Breast epithelium (tissue), 4 donors: Measurements from ENCODE around the gene DRAXIN. TPM values are rescaled to one million over a fixed set of nuclear protein-coding genes. Genes with fewer than 3 reads are reported as not detected.

Experiments
- DNase-seq, 2 donors: peaks; one replicate each; pipeline ENCODE4 v3.0.0-alpha.2; 2019; ENCODE audit warnings: low spot score in 2 of 2
- H3K27ac ChIP-seq, 2 donors: fragments of 200-600 bp; sonication (generic) in 1 of 2; one replicate each; pipeline ENCODE4 v1.5.1; 2016 to 2019; ENCODE audit warnings: mild to moderate bottlenecking in 1 of 2
- H3K27me3 ChIP-seq, 2 donors: fragments of 200-600 bp; sonication (generic) in 1 of 2; one replicate each; pipeline versions ENCODE4 v1.5.1 to v1.6.0; 2017 to 2019; ENCODE audit warnings: control low read depth in 1 of 2, mild to moderate bottlenecking in 1 of 2
- H3K36me3 ChIP-seq: fragments of 200-600 bp; one replicate; pipeline ENCODE4 v1.5.1; 2019
- H3K4me1 ChIP-seq, 2 donors: fragments of 200-600 bp; sonication (generic); one replicate each; pipeline ENCODE4 v1.5.1; 2016 to 2019; ENCODE audit warnings: control low read depth in 1 of 2
- H3K4me3 ChIP-seq, 3 donors: fragments of 200-600 bp; sonication (generic); 1 replicate in 2 of 3; 2 replicates in 1 of 3; pipeline ENCODE4 v1.5.1; 2016 to 2019; ENCODE audit warnings: mild to moderate bottlenecking in 3 of 3, moderate library complexity in 2 of 3
- H3K9me3 ChIP-seq, 2 donors: fragments of 200-600 bp; sonication (generic) in 1 of 2; one replicate each; pipeline ENCODE4 v1.5.1; 2016 to 2019; ENCODE audit warnings: control low read depth in 1 of 2
- POLR2A ChIP-seq: fragments of 450-650 bp; IDR thresholded peaks from one replicate; pipeline ENCODE4 v1.6.1; 2016; ENCODE audit warnings: antibody characterized with exemption, mild to moderate bottlenecking, moderate library complexity
- POLR2AphosphoS5 ChIP-seq, 3 donors: sonication (generic); formaldehyde crosslinking; IDR thresholded peaks; one replicate each; pipeline ENCODE4 v1.6.1; 2017; ENCODE audit warnings: antibody characterized with exemption in 3 of 3
- intact Hi-C: fragments of 100-400 bp; cut with DNase I; formaldehyde crosslinking; loops from one replicate; pipeline ENCODE4 v1.15.1; 2023; ENCODE audit warnings: low total_unique reads
- total RNA-seq, 3 donors: library from RNA; depleted of rRNA; stranded (reverse); fragments of >200 nt; gene quantifications; one replicate each; pipeline ENCODE4 v1.1.0, GENCODE V29; 2016
- TF ChIP-seq, protein P1 (sequence below), 3 donors: fragments of 450-650 bp; IDR thresholded peaks; one replicate each; pipeline ENCODE4 v1.5.1; 2016 to 2017; ENCODE audit warnings: antibody characterized with exemption in 3 of 3, mild to moderate bottlenecking in 3 of 3, moderate library complexity in 3 of 3

Gene DRAXIN
- total RNA-seq, 3 donors from 2014 or later, result under 0.01 to 0.15 (median under 0.01) TPM

DNA sequence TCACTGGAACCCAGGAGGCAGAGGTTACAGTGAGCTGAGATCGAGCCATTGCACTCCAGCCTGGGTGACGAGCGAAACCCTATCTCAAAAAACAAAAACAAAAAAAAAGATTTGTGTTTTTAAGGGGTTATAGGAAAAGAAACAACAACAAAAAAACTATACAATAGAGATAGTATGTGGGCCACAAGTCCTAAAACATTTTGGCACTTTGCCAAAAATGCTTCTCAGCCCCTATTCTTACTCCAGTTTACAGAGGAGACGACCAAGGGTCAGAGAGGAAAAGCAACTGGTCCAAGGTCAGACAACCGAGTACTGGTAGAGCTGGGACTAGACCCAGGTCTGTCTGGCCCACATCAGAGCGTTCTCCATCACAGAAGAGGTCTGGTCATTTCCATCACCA lies 33.9 kb upstream of the DRAXIN start:
- H3K4me1 ChIP-seq, result peaks cover 0 to 8% of the 10 kb centered on the region in 2 donors
- no peaks in the 10 kb centered on the region for H3K27me3 ChIP-seq
- H3K36me3 ChIP-seq, result no peaks in the 10 kb centered on the region
- intact Hi-C loops, result no loop called here
- H3K4me3 ChIP-seq, result no peak overlapping the region
- DNase-seq, result no peak
- TF ChIP-seq POLR2AphosphoS5 (IDR thresholded peaks at IDR 0.05) (no peak), POLR2A (no peak)
- TF ChIP-seq, protein P1, sequence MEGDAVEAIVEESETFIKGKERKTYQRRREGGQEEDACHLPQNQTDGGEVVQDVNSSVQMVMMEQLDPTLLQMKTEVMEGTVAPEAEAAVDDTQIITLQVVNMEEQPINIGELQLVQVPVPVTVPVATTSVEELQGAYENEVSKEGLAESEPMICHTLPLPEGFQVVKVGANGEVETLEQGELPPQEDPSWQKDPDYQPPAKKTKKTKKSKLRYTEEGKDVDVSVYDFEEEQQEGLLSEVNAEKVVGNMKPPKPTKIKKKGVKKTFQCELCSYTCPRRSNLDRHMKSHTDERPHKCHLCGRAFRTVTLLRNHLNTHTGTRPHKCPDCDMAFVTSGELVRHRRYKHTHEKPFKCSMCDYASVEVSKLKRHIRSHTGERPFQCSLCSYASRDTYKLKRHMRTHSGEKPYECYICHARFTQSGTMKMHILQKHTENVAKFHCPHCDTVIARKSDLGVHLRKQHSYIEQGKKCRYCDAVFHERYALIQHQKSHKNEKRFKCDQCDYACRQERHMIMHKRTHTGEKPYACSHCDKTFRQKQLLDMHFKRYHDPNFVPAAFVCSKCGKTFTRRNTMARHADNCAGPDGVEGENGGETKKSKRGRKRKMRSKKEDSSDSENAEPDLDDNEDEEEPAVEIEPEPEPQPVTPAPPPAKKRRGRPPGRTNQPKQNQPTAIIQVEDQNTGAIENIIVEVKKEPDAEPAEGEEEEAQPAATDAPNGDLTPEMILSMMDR (IDR thresholded peaks at IDR 0.05), result no peak
- no peak overlapping the region for H3K27ac ChIP-seq
- no peaks in the 10 kb centered on the region for H3K9me3 ChIP-seq

DNA sequence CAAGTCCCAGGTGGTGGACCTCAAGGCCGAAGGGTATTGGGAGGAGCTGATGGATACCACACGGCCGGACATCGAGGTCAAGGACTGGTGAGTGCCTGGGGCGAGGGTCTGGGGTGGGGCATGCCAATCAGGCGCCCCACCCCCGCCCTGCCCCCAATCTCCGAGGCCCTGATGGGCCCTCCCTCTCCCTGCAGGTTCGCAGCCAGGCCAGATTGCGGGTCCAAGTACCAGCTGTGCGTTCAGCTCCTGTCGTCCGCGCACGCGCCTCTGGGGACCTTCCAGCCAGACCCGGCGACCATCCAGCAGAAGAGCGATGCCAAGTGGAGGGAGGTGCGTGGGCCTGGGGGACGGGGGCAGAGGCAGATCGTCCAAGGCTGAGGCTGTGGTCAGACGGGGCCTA lies 33.0 kb upstream of the DRAXIN start:
- Histone ChIP-seq H3K27me3 (no peaks in the 10 kb centered on the region), H3K9me3 (no peaks in the 10 kb centered on the region), H3K4me1 (peaks cover 0 to 8% of the 10 kb centered on the region in 2 donors), H3K36me3 (no peaks in the 10 kb centered on the region), H3K27ac (no peak overlapping the region), H3K4me3 (no peak overlapping the region)
- intact Hi-C loops, result no loop called here
- no peak for DNase-seq
- TF ChIP-seq POLR2AphosphoS5 (IDR thresholded peaks at IDR 0.05), result no peak
- TF ChIP-seq, protein P1 (IDR thresholded peaks at IDR 0.05), result no peak
- no peak for TF ChIP-seq POLR2A

DNA sequence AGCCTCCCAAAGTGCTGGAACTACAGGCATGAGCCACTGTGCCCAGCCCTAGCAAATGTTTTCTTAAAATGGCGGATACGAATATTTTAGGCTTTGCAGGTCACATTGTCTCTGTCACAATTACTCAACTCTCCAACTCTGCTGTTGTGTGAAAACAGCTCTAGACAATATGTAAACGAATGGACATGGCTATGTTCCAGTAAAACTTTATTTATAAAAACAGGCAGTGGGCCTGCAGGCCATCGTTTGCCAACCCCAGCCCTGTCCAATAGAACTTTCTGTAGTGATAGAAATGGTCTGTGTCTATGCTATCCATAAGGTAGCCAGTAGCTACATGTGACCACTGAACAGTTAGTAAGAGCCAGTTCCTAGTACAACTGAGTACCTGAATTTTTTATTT lies 31.8 kb upstream of the DRAXIN start:
- Histone ChIP-seq H3K9me3 (no peaks in the 10 kb centered on the region), H3K4me3 (no peak overlapping the region), H3K4me1 (peaks cover 0 to 8% of the 10 kb centered on the region in 2 donors), H3K27me3 (no peaks in the 10 kb centered on the region), H3K36me3 (no peaks in the 10 kb centered on the region), H3K27ac (no peak overlapping the region)
- DNase-seq, result no peak
- intact Hi-C loops, result no loop called here
- TF ChIP-seq, protein P1 (IDR thresholded peaks at IDR 0.05), result no peak
- TF ChIP-seq POLR2AphosphoS5 (IDR thresholded peaks at IDR 0.05) (no peak), POLR2A (no peak)

DNA sequence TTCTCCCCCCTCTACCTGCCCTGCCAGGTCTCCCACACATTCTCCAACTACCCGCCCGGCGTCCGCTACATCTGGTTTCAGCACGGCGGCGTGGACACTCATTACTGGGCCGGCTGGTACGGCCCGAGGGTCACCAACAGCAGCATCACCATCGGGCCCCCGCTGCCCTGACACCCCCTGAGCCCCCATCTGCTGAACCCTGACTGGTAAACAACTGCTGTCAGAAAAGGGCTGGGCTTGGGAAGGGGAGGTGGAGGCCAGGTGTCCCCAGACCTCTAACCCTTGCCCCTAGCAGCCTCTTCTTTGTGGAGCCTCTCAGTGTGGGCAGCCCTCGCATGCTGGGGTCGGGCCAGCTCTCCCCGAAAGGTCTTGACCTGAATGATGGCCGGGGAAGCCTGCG lies 30.4 kb upstream of the DRAXIN start:
- no peak overlapping the region for H3K4me3 ChIP-seq
- no peaks in the 10 kb centered on the region for H3K36me3 ChIP-seq
- H3K9me3 ChIP-seq, result no peaks in the 10 kb centered on the region
- TF ChIP-seq POLR2AphosphoS5 (IDR thresholded peaks at IDR 0.05) (no peak), POLR2A (no peak)
- TF ChIP-seq, protein P1 (IDR thresholded peaks at IDR 0.05), result no peak
- H3K27ac ChIP-seq, result no peak overlapping the region
- intact Hi-C loops, result no loop called here
- no peak for DNase-seq
- H3K4me1 ChIP-seq, result no peaks in the 10 kb centered on the region
- H3K27me3 ChIP-seq, result no peaks in the 10 kb centered on the region

DNA sequence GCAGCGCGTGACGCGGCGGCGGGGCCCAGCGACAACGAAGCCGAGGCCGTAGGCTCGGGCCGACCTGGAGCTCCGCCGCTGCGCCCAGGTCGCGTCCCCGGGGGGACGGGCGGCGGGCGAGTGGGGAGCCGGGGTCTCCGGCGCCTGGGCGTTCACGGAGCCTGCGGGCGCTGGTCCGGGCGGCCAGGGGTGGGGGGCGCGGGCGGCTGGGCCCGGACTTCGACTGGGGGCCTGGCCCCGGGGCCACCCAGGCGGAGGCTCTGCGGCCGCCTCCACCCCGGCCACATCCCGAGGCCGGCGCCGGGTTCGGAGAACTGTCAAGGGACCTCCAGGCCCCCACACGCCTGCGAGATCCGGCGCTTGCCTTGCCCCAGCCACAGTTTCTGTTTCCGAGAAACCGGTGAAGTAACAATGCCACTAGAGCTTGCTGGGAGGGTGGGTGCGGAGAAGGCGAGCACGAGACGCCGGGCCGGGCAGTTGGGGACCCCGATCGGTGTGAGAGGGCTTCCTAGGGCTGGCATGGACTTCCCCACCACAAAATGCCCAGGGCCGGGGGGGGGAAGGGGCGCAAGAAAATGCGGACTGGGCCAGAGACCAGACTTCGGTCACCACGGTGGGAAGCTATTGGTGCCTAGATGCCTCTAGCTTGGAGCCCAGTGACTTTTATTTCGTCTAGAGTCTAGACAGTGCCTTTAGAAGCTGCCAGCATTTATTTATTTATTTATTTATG lies 27.0 kb upstream of the DRAXIN start:
- Histone ChIP-seq H3K4me1 (no peaks in the 10 kb centered on the region), H3K36me3 (no peaks in the 10 kb centered on the region), H3K4me3 (peak overlapping the region; percentile 59 to 89 (median 66)), H3K27ac (peak overlapping the region; percentile 80 to 92), H3K27me3 (no peaks in the 10 kb centered on the region), H3K9me3 (no peaks in the 10 kb centered on the region)
- DNase-seq, result no peak
- TF ChIP-seq POLR2A, result no peak
- TF ChIP-seq POLR2AphosphoS5 (IDR thresholded peaks at IDR 0.05), result no peak
- TF ChIP-seq, protein P1 (IDR thresholded peaks at IDR 0.05), result no peak
- intact Hi-C loops, result no loop called here
